Left renal cortex interstitium (tissue), 4 donors: Measurements from ENCODE around the gene SFR1. TPM values are rescaled to one million over a fixed set of nuclear protein-coding genes. Genes with fewer than 3 reads are reported as not detected.
"Not testable (repeated sequence)": the region's sequence is repeated elsewhere in the genome, so short reads cannot be mapped to it uniquely, and the experiment has no call there.

Experiments used
- DNase-seq, 4 donors: peaks; one replicate each; pipeline ENCODE4 v3.0.0-alpha.2; 2013; ENCODE audit warnings: low read depth in 4 of 4, low spot score in 2 of 4, missing footprints in 1 of 4
- polyA plus RNA-seq, 4 donors: library from polyadenylated mRNA; unstranded; fragments of 120-200 nt; gene quantifications; one replicate each; pipeline ENCODE4 v1.2.1, GENCODE V29; 2013; ENCODE audit not compliant: insufficient read length in 4 of 4

SFR1 gene
- polyA plus RNA-seq, 4 donors, result 9.1 to 11.9 (median 10.9) TPM

DNA sequence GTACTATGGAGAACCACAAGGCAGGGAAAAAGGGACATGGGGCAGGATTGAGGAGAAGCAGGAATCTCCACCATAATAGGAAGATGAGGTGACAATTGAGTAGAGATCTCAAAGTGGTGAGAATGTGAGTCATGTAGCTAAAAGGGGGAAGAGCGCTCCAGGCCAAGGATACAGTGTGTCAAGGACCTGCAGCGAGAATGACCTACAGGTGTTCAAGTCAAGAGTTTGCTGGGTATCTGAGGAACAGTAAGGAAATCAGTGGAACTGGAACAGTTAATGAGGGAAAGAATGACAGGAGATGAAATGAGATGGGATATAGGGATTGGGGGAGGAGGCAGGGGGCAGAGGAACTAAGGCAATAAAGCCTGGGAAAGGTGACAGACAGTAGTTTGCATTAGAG lies 33.6 kb downstream of the SFR1 start:
- DNase-seq, result no peak

DNA sequence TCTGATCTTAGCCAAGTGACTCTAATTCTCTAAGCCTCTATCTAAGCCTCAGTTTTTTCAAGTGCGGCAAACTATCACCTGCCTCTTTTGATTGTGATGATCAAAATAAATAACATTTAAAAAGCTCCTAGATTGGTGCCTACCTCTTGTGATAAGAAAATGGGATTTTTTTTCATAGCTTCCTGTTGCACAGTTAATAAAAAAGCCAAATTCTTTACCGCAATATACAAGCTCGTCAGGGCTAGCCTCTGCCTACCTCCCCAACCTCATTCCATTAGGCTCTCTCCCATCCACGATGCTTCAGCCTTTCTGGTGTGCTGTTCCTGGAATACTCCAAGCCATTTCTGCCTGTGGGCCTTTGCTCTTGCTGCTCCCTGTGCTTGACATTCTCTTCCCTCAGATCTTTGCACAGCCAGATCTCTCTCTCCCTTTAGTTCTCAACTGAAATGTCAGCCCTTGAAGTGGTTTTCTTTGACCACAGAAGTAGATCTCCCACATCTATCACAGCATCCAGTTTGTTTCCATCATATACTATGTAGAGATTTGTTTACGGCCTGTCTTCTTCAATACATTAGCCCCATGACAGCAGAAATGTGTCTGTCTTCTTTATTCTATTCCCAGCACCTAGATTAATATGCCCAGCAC lies 48.8 kb downstream of the SFR1 start:
- DNase-seq, result no peak

DNA sequence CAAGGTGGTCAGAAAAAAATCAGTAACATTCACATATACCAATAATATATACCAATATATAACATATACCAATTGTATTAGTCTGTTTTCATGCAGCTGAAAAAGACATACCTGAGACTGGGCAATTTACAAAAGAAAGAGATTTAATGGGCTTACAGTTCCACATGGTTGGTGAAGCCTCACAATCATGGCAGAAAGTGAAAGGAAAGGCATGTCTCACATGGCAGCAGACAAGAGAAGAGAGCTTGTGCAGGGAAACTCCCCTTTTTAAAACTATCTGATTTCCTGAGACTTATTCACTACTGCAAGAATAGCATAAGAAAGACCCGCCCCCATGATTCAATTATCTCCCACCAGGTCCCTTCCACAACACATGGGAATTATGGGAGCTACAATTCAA lies 52.2 kb downstream of the SFR1 start:
- not testable (repeated sequence) for DNase-seq

Other genes with a start within 250 kb of the SFR1 start
- gene STN1, start 204.0 kb upstream of the SFR1 start, polyA plus RNA-seq, result 10 to 100 TPM; 23.1 to 27.5 (median 24.7) TPM
- 10 to 100 TPM; 56.6 to 69.0 (median 62.6) TPM for gene SLK, start 155.0 kb upstream of the SFR1 start, polyA plus RNA-seq
- gene COL17A1, start 36.3 kb upstream of the SFR1 start, polyA plus RNA-seq, result under 1 TPM; 0.30 to 0.56 (median 0.34) TPM
- 10 to 100 TPM; 11.9 to 33.7 (median 17.8) TPM for gene CFAP43, start 110.2 kb downstream of the SFR1 start, polyA plus RNA-seq
- 100 to 1,000 TPM in 1 of 4 donors, 10 to 100 TPM in 3; 80.9 to 117 (median 88.0) TPM for gene GSTO1, start 132.7 kb downstream of the SFR1 start, polyA plus RNA-seq
- 10 to 100 TPM; 24.8 to 38.9 (median 33.3) TPM for gene GSTO2, start 147.0 kb downstream of the SFR1 start, polyA plus RNA-seq
- 10 to 100 TPM in 3 of 4 donors, 1 to 10 TPM in 1; 9.4 to 12.8 (median 11.3) TPM for gene ITPRIP, start 216.3 kb downstream of the SFR1 start, polyA plus RNA-seq
- under 1 TPM; 0.32 to 0.63 (median 0.42) TPM for gene CFAP58, start 231.7 kb downstream of the SFR1 start, polyA plus RNA-seq